Measurements from ENCODE around the gene LRG1. TPM values are rescaled to one million over a fixed set of nuclear protein-coding genes. Genes with fewer than 3 reads are reported as not detected.

The LRG1 gene
- total and polyA plus RNA-seq, 2 of the 13 experiments (the other 11 are each of a cell fraction or from before 2014, with no cell fraction given) = 12.0 to 39.3 TPM

DNA sequence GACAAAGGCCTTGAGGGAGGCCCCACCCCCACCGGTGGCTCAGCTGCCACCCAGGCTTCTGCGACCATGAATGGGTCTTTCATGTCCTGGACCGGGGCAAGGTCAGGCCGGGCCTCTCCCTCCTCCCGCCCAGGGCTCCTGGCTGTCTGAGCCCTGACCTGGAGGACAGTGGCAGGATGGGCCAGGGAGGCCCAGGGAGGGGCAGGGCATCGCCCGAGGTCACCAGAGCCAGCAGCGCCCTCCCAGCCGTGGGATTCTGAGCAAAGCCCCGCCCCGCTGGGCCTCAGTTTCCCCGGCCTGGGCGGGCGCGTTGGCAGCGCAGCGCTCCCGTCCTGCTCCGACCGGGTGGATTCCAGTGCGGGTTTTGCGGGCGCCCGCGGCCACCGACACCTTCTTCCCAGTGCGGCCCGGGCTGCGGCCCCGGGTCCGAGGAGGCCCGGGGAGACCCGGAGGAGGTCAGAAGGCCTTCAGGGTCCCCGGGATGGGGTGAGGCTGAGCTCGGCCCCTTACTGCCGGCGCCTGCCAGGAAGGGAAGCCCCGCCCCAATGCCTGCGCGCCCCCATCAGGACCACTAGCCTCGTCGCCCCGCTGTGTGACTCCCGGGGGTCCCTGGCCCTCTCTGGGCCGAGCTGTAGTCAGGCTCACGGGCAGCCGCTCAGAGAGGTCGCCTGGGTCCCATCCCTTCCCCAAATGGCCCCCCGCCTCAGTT is 44.3 kb upstream of the LRG1 start (continued):
- peak; percentile 37; the same call in 1 of the 2 replicates for TF ChIP-seq HNF1A (IDR thresholded peaks at IDR 0.05; ENCODE audit: low read depth)
- TF ChIP-seq HNF1A (CRISPR knock-in tag; IDR thresholded peaks at IDR 0.05; ENCODE audit: borderline replicate concordance) = peak; percentile 84
- peak; percentile 40; the same call in 1 of the 2 replicates for TF ChIP-seq DMAP1 (CRISPR knock-in tag; IDR thresholded peaks at IDR 0.05)
- no peak for TF ChIP-seq JUNB (CRISPR knock-in tag; IDR thresholded peaks at IDR 0.05; ENCODE audit: borderline replicate concordance)
- no peak for TF ChIP-seq NBN (conservative IDR thresholded peaks at IDR 0.05)
- TF ChIP-seq ZBTB38 (CRISPR knock-in tag; IDR thresholded peaks at IDR 0.05) = 0 out of 2 replicates have a peak, but pooled peaks have one; percentile 61
- no peak for TF ChIP-seq ZNF354B (CRISPR knock-in tag; IDR thresholded peaks at IDR 0.05)
- TF ChIP-seq SYNCRIP (IDR thresholded peaks at IDR 0.05; ENCODE audit: insufficient read depth, low read depth, low read length) = no peak
- TF ChIP-seq KDM5B (CRISPR knock-in tag; IDR thresholded peaks at IDR 0.05; ENCODE audit: borderline replicate concordance) = peak; percentile 82
- TF ChIP-seq NFYC (CRISPR knock-in tag; IDR thresholded peaks at IDR 0.05) = peak; percentile 8; the same call in 1 of the 2 replicates
- no peak for TF ChIP-seq ZNF30 (CRISPR knock-in tag; IDR thresholded peaks at IDR 0.05)
- TF ChIP-seq ZNF703 (CRISPR knock-in tag; IDR thresholded peaks at IDR 0.05; ENCODE audit: borderline replicate concordance) = no peak
- TF ChIP-seq ZFP37 (CRISPR knock-in tag; IDR thresholded peaks at IDR 0.05; ENCODE audit: borderline replicate concordance) = peak; percentile 8; the same call in 1 of the 2 replicates
- TF ChIP-seq, protein P1, sequence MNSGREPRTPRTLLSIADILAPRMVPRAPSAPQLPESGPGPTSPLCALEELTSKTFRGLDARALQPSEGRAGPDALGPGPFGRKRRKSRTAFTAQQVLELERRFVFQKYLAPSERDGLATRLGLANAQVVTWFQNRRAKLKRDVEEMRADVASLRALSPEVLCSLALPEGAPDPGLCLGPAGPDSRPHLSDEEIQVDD (CRISPR knock-in tag; IDR thresholded peaks at IDR 0.05; ENCODE audit: borderline replicate concordance) = no peak
- no peak for TF ChIP-seq ZNF337 (CRISPR knock-in tag; IDR thresholded peaks at IDR 0.05; ENCODE audit: borderline replicate concordance, low read depth)
- TF ChIP-seq, protein P2, sequence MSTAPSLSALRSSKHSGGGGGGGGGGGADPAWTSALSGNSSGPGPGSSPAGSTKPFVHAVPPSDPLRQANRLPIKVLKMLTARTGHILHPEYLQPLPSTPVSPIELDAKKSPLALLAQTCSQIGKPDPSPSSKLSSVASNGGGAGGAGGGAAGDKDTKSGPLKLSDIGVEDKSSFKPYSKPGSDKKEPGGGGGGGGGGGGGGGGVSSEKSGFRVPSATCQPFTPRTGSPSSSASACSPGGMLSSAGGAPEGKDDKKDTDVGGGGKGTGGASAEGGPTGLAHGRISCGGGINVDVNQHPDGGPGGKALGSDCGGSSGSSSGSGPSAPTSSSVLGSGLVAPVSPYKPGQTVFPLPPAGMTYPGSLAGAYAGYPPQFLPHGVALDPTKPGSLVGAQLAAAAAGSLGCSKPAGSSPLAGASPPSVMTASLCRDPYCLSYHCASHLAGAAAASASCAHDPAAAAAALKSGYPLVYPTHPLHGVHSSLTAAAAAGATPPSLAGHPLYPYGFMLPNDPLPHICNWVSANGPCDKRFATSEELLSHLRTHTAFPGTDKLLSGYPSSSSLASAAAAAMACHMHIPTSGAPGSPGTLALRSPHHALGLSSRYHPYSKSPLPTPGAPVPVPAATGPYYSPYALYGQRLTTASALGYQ (CRISPR knock-in tag; IDR thresholded peaks at IDR 0.05) = peak; percentile 78; the same call in 1 of the 2 replicates
- peak; percentile 33; the same call in 1 of the 2 replicates for TF ChIP-seq NFKB2 (CRISPR knock-in tag; IDR thresholded peaks at IDR 0.05; ENCODE audit: borderline replicate concordance)
- TF ChIP-seq ZNF761 (CRISPR knock-in tag; conservative IDR thresholded peaks at IDR 0.05) = peak; percentile 45; the same call in 1 of the 2 replicates
- no peak for TF ChIP-seq MAFF (IDR thresholded peaks at IDR 0.05; ENCODE audit: low read depth, low read length)
- TF ChIP-seq IRF2 (CRISPR knock-in tag; IDR thresholded peaks at IDR 0.05) = peak; percentile 76; the same call in 1 of the 2 replicates
- peak; percentile 16; the same call in 1 of the 2 replicates for TF ChIP-seq ZNF280B (CRISPR knock-in tag; IDR thresholded peaks at IDR 0.05; ENCODE audit: borderline replicate concordance)
